OCI-LY1 (cell line): ENCODE results near the gene KRT5.

ENCODE experiments used
- H2AFZ ChIP-seq: fragments of 200-600 bp; sonication (generic), shearing (Covaris generic); 2 replicates; pipeline ENCODE4 v1.6.0; 2014; ENCODE audit warnings: antibody characterized with exemption, mild to moderate bottlenecking, low read length
- H3F3A ChIP-seq: fragments of 200-600 bp; sonication (generic), shearing (Covaris generic); 2 replicates; pipeline ENCODE4 v1.6.0; 2014; ENCODE audit warnings: mild to moderate bottlenecking, antibody characterized with exemption, low read length, moderate library complexity; ENCODE audit not compliant: insufficient read depth
- H3K27ac ChIP-seq: fragments of 200-600 bp; sonication (generic); 2 replicates; pipeline ENCODE4 v1.5.1; 2014; ENCODE audit warnings: low read length, mixed run types, mild to moderate bottlenecking, low read depth; ENCODE audit not compliant: poor library complexity, severe bottlenecking
- H3K27me3 ChIP-seq: fragments of 200-600 bp; sonication (generic); 2 replicates; pipeline ENCODE4 v1.6.0; 2014; ENCODE audit warnings: antibody characterized with exemption, mild to moderate bottlenecking, low read length, moderate library complexity; ENCODE audit not compliant: insufficient read depth
- H3K36me3 ChIP-seq: fragments of 200-600 bp; sonication (generic); 2 replicates; pipeline ENCODE4 v1.6.1; 2014; ENCODE audit warnings: mild to moderate bottlenecking, antibody characterized with exemption, low read length, moderate library complexity, mixed read lengths; ENCODE audit not compliant: insufficient read depth
- H3K4me1 ChIP-seq: fragments of 200-600 bp; sonication (generic); 2 replicates; pipeline ENCODE4 v1.5.1; 2014; ENCODE audit warnings: mild to moderate bottlenecking, low read length, moderate library complexity; ENCODE audit not compliant: insufficient read depth, severe bottlenecking
- H3K4me2 ChIP-seq: fragments of 200-600 bp; sonication (generic), shearing (Covaris generic); 2 replicates; pipeline ENCODE4 v1.6.1; 2014; ENCODE audit warnings: low read length
- H3K4me3 ChIP-seq: fragments of 200-600 bp; sonication (generic); 2 replicates; pipeline ENCODE4 v1.5.1; 2014; ENCODE audit warnings: low read length, low read depth, mild to moderate bottlenecking, mixed read lengths; ENCODE audit not compliant: poor library complexity, severe bottlenecking
- H3K79me2 ChIP-seq: fragments of 200-600 bp; shearing (Covaris generic); 2 replicates; pipeline ENCODE4 v1.6.1; 2016; ENCODE audit warnings: mixed run types, low read length, mixed read lengths; ENCODE audit not compliant: insufficient read depth
- H3K9ac ChIP-seq: fragments of 200-600 bp; sonication (generic), shearing (Covaris generic); 2 replicates; pipeline ENCODE4 v1.6.1; 2014; ENCODE audit warnings: mild to moderate bottlenecking, low read length, mixed read lengths
- H3K9me2 ChIP-seq: fragments of 200-600 bp; sonication (generic), shearing (Covaris generic); 2 replicates; pipeline ENCODE4 v1.6.1; 2014; ENCODE audit warnings: low read depth, mild to moderate bottlenecking, low read length, mixed read lengths
- H3K9me3 ChIP-seq: fragments of 200-600 bp; shearing (Covaris generic); 2 replicates; pipeline ENCODE4 v1.6.1; 2014; ENCODE audit warnings: low read length, mixed read lengths
- H4K20me1 ChIP-seq: fragments of 200-600 bp; sonication (generic), shearing (Covaris generic); 2 replicates; pipeline ENCODE4 v1.6.0; 2016; ENCODE audit warnings: mild to moderate bottlenecking, low read length; ENCODE audit not compliant: insufficient read depth
- CTCF ChIP-seq: fragments of 200-600 bp; sonication (generic), shearing (Covaris generic); IDR thresholded peaks from 2 replicates; pipeline ENCODE4 v1.5.1; 2017; ENCODE audit warnings: mild to moderate bottlenecking, antibody characterized with exemption, low read length, moderate library complexity, mixed read lengths
- EZH2 ChIP-seq: fragments of 200-600 bp; sonication (generic), shearing (Covaris generic); IDR thresholded peaks from 2 replicates; pipeline ENCODE4 v1.8.0; 2017; ENCODE audit warnings: borderline replicate concordance, mixed run types, mild to moderate bottlenecking, antibody characterized with exemption, low read length, moderate library complexity, mixed read lengths

The KRT5 gene

GRCh38 chr12:52552681-52553195 lies 32.5 kb upstream of the KRT5 start, which contains the start of gene KRT71:
KRT71 (minus strand) TSS chr12:52553145; CDS start chr12:52553077, 68 bp downstream.
- Histone ChIP-seq H3K9ac (no peak within 1 kb of the TSS), H3K9me3 (no peaks in the 10 kb centered on the region), H3K4me1 (no peaks in the 10 kb centered on the region), H3K4me2 (no peak within 1 kb of the TSS), H4K20me1 (no peaks in the 10 kb centered on the region), H3K27ac (no peak within 1 kb of the TSS), H2AFZ (no peak within 1 kb of the TSS), H3K27me3 (no peaks in the 10 kb centered on the region), H3K79me2 (no peaks in the 10 kb centered on the region), H3K36me3 (no peaks in the 10 kb centered on the region), H3K4me3 (no peak within 1 kb of the TSS), H3F3A (no peaks in the 10 kb centered on the region), H3K9me2 (no peaks in the 10 kb centered on the region)
- TF ChIP-seq CTCF, result no peak
- TF ChIP-seq EZH2, result no peak

GRCh38 chr12:52552055-52552454 lies 31.9 kb upstream of the KRT5 start:
- H4K20me1 ChIP-seq, result no peaks in the 10 kb centered on the region
- no peaks in the 10 kb centered on the region for H3K79me2 ChIP-seq
- H3K9me3 ChIP-seq, result no peaks in the 10 kb centered on the region
- no peak overlapping the region for H3K4me2 ChIP-seq
- H3K4me3 ChIP-seq, result no peak overlapping the region
- no peaks in the 10 kb centered on the region for H3K9me2 ChIP-seq
- no peak overlapping the region for H2AFZ ChIP-seq
- no peaks in the 10 kb centered on the region for H3F3A ChIP-seq
- H3K9ac ChIP-seq, result no peak overlapping the region
- H3K27ac ChIP-seq, result no peak overlapping the region
- no peak for TF ChIP-seq EZH2
- no peak for TF ChIP-seq CTCF
- H3K36me3 ChIP-seq, result no peaks in the 10 kb centered on the region
- H3K4me1 ChIP-seq, result no peaks in the 10 kb centered on the region
- H3K27me3 ChIP-seq, result no peaks in the 10 kb centered on the region

GRCh38 chr12:52551216-52551865 lies 31.1 kb upstream of the KRT5 start:
- Histone ChIP-seq H3K27me3 (no peaks in the 10 kb centered on the region), H3K9ac (no peak overlapping the region), H3K4me2 (no peak overlapping the region)

More at GRCh38 chr12:52551216-52551865, 31.1 kb upstream of the KRT5 start:
- H3K9me3 ChIP-seq, result no peaks in the 10 kb centered on the region
- H3K79me2 ChIP-seq, result no peaks in the 10 kb centered on the region
- H3K27ac ChIP-seq, result no peak overlapping the region
- H3K4me3 ChIP-seq, result no peak overlapping the region
- TF ChIP-seq EZH2 (no peak), CTCF (no peak)
- H2AFZ ChIP-seq, result no peak overlapping the region
- no peaks in the 10 kb centered on the region for H3F3A ChIP-seq
- H3K4me1 ChIP-seq, result no peaks in the 10 kb centered on the region
- H3K36me3 ChIP-seq, result no peaks in the 10 kb centered on the region
- H3K9me2 ChIP-seq, result no peaks in the 10 kb centered on the region
- no peaks in the 10 kb centered on the region for H4K20me1 ChIP-seq
